Measurements from ENCODE around the gene HBEGF.

DNA sequence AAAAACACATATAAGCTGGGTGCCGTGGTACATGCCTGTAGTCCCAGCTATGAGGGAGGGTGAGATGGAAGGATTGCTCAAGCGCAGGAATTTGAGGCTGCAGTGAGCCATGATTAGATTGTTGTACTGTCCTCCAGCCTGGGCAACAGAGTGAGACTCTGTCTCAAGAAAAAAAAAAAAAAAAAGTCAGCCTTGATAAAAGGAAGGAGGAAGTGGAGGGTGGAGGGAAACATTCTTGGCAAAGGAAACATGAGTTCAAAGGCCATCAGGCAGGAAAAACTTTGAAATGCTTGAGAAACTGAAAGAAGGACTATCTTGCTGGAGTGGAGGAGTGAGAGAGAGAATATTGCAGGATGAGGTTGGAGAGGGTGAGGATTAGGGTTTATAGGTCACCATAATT is 36.9 kb upstream of the HBEGF start:
- no peak for TF ChIP-seq ZFX (IDR thresholded peaks at IDR 0.05)
- TF ChIP-seq, protein P1, sequence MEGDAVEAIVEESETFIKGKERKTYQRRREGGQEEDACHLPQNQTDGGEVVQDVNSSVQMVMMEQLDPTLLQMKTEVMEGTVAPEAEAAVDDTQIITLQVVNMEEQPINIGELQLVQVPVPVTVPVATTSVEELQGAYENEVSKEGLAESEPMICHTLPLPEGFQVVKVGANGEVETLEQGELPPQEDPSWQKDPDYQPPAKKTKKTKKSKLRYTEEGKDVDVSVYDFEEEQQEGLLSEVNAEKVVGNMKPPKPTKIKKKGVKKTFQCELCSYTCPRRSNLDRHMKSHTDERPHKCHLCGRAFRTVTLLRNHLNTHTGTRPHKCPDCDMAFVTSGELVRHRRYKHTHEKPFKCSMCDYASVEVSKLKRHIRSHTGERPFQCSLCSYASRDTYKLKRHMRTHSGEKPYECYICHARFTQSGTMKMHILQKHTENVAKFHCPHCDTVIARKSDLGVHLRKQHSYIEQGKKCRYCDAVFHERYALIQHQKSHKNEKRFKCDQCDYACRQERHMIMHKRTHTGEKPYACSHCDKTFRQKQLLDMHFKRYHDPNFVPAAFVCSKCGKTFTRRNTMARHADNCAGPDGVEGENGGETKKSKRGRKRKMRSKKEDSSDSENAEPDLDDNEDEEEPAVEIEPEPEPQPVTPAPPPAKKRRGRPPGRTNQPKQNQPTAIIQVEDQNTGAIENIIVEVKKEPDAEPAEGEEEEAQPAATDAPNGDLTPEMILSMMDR (conservative IDR thresholded peaks at IDR 0.05): no peak

Data from C4-2B (cell line).